ENCODE measurements around the gene GABPA.

GABPA gene

DNA sequence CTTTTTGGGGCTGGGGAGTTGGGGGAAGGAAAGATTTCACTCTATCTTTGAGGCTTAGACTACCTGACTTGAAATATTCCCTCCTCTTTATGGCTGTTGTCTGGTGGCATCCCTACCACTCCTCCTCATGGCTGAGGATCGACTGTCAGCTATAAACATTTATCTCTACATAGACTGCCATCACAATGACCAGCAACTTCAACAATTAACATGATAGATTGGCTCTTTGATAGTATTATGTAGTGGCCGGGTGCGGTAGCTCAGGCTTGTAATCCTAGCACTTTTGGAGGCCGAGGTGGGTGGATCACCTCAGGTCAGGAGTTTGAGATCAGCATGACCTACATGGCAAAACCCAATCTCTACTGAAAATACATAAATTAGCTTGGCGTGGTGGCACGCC is 72.4 kb downstream of the GABPA start:
- H3K27me3 Mint-ChIP-seq = peaks cover 12% of the 10 kb centered on the region
- no peaks in the 10 kb centered on the region for H3K9me3 Mint-ChIP-seq
- no peak overlapping the region for H3K4me3 Mint-ChIP-seq
- no peak overlapping the region for H3K27ac Mint-ChIP-seq
- no peak for DNase-seq
- no peaks in the 10 kb centered on the region for H3K4me1 Mint-ChIP-seq
- H3K36me3 Mint-ChIP-seq = no peaks in the 10 kb centered on the region
- CTCF ChIA-PET = interaction anchor here (1.0 to 1.2 kb wide), 3 partner anchors 10 to 199 kb away, joined by 3 to 5 read pairs (median 4); no protein-coding TSS in a partner anchor

DNA sequence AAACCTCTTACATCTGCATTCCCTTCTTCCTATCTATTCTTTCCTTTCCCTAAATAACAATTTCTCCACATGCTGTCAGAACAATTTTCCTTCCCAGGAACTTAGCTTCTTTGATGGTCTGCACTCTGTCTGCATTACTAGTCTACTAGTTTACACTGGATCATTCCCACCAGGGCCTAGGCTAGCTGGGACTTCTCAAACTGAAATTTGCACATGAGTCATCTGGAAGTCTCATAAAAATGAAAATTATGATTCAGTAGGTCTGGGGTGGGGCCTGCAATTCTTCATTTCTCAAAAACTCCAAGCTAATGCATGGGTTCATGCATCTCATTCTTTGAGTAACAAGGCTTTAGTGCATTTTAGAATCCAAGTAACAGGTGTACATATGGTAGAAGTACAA is 74.2 kb downstream of the GABPA start:
- CTCF ChIA-PET = no interaction called here
- Mint-ChIP-seq H3K9me3 (no peaks in the 10 kb centered on the region), H3K27me3 (peaks cover 12% of the 10 kb centered on the region), H3K27ac (no peak overlapping the region), H3K36me3 (no peaks in the 10 kb centered on the region), H3K4me3 (no peak overlapping the region), H3K4me1 (no peaks in the 10 kb centered on the region)
- no peak for DNase-seq

DNA sequence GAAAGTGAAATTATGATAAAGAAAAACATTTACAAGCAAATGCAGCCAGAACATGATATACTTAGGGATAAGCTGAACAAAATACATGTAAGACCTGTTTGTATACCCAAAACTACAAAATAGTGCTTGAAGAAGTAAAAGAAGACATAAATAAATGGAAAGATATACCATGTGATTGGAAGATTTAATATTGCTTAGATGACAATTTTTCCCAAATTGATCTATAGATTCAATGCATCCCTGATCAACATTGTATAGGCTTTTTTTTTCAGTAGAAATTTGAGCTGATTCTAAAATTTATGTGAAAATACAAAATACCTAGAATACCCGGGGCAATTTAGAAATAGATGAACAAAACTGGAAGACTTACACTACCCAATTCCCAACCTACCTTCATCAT is 76.4 kb downstream of the GABPA start:
- Mint-ChIP-seq H3K36me3 (no peaks in the 10 kb centered on the region), H3K4me1 (no peaks in the 10 kb centered on the region), H3K4me3 (no peak overlapping the region), H3K27me3 (no peaks in the 10 kb centered on the region), H3K9me3 (no peaks in the 10 kb centered on the region), H3K27ac (no peak overlapping the region)
- CTCF ChIA-PET = no interaction called here
- DNase-seq = no peak

DNA sequence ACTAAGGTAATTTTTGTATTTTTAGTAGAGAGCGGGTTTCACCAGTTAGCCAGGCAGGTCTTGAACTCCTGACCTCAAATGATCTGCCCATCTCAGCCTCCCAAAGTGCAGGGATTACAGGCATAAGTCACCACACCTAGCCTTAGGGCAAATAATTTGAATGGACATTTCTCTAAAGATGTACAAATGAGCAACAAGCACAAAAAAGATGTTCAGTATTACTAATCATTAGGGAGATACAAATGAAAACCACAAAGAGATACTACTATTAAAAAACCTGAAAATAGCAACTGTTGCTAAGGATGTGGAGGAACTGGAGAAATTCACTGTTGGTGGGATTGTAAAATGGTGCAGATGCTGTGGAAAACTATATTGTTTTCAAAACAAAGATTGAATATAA is 79.1 kb downstream of the GABPA start:
- no peak for DNase-seq
- CTCF ChIA-PET = interaction anchor here (0.9 to 1.0 kb wide), 2 partner anchors 11 to 12 kb away, joined by 3 read pairs; no protein-coding TSS in a partner anchor
- Mint-ChIP-seq H3K36me3 (no peaks in the 10 kb centered on the region), H3K27me3 (peaks cover 3% of the 10 kb centered on the region), H3K4me3 (no peak overlapping the region), H3K27ac (no peak overlapping the region), H3K4me1 (no peaks in the 10 kb centered on the region), H3K9me3 (no peaks in the 10 kb centered on the region)

GRCh38 chr21:25818121-25818520 is 83.3 kb downstream of the GABPA start:
- no peaks in the 10 kb centered on the region for H3K4me1 Mint-ChIP-seq
- no peaks in the 10 kb centered on the region for H3K9me3 Mint-ChIP-seq
- DNase-seq = no peak
- H3K27ac Mint-ChIP-seq = no peak overlapping the region
- H3K36me3 Mint-ChIP-seq = no peaks in the 10 kb centered on the region
- H3K4me3 Mint-ChIP-seq = no peak overlapping the region
- CTCF ChIA-PET = no interaction called here
- H3K27me3 Mint-ChIP-seq = peaks cover 3% of the 10 kb centered on the region

DNA sequence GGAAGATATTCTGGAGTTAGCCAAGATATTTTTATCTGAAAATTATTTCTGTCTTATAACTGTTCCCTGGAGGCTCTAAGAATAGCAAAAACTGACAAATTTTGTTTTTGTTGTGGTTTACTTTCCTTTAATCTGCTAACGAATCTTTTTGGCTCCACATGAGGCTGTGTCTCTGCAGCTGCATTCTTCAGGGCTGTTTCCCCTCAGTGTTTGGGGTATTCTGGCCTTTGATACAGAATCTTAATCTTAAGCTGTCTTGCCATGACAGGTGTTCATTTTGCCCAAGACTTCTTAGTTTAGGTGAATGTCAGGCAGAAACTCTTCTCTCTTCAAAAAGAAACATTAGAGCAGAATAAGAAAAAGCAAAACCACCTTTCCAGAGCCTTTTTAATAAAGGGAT is 83.8 kb downstream of the GABPA start:
- Mint-ChIP-seq H3K4me3 (no peak overlapping the region), H3K27me3 (peaks cover 3% of the 10 kb centered on the region), H3K9me3 (no peaks in the 10 kb centered on the region), H3K4me1 (no peaks in the 10 kb centered on the region), H3K27ac (no peak overlapping the region), H3K36me3 (no peaks in the 10 kb centered on the region)
- no peak for DNase-seq
- CTCF ChIA-PET = no interaction called here
